Fibroblast of lung (primary cell): ENCODE results near the gene SNIP1. TPM values are rescaled to one million over a fixed set of nuclear protein-coding genes. Genes with fewer than 3 reads are reported as not detected.

Experiments used
- DNase-seq, 2 donors: peaks; one replicate each; pipeline versions ENCODE4 v3.0.0 to v3.0.0-alpha.2; 2010; ENCODE audit warnings: low read depth in 2 of 2
- H2AFZ ChIP-seq: 2 replicates; pipeline ENCODE4 v1.5.1; 2012; ENCODE audit warnings: low read length, control low read depth, inconsistent platforms
- H3K27ac ChIP-seq: 2 replicates; pipeline ENCODE4 v1.5.1; 2011; ENCODE audit warnings: low read length, control low read depth; ENCODE audit not compliant: insufficient read depth
- H3K27me3 ChIP-seq: 2 replicates; pipeline ENCODE4 v1.5.1; 2011; ENCODE audit warnings: mild to moderate bottlenecking, low read length; ENCODE audit not compliant: control insufficient read depth, insufficient read depth
- H3K36me3 ChIP-seq: 2 replicates; pipeline ENCODE4 v1.5.1; 2011; ENCODE audit warnings: low read length; ENCODE audit not compliant: control insufficient read depth, insufficient read depth
- H3K4me1 ChIP-seq: 2 replicates; pipeline ENCODE4 v1.5.1; 2011; ENCODE audit warnings: low read length; ENCODE audit not compliant: control insufficient read depth, insufficient read depth; ENCODE audit errors: extremely low read depth
- H3K4me2 ChIP-seq: 2 replicates; pipeline ENCODE4 v1.5.1; 2011; ENCODE audit warnings: low read length, control low read depth; ENCODE audit not compliant: insufficient read depth; ENCODE audit errors: extremely low read depth
- H3K4me3 ChIP-seq, 4 experiments: fragments of 200-600 bp in 1 of 4; sonication (generic) in 1 of 4; replicated peaks in 1 of 4; 2 replicates each; pipeline ENCODE4 v1.5.1; 2011 to 2016; ENCODE audit warnings: low read length in 4 of 4, low read depth in 3 of 4, mild to moderate bottlenecking in 3 of 4, control low read depth in 2 of 4, inconsistent platforms in 1 of 4, mixed read lengths in 1 of 4; ENCODE audit not compliant: insufficient read depth in 1 of 4; ENCODE audit errors: control extremely low read depth in 1 of 4
- H3K79me2 ChIP-seq: 2 replicates; pipeline ENCODE4 v1.5.1; 2012; ENCODE audit warnings: mild to moderate bottlenecking, low read length, inconsistent platforms; ENCODE audit not compliant: control insufficient read depth, insufficient read depth
- H3K9ac ChIP-seq: 2 replicates; pipeline ENCODE4 v1.5.1; 2011; ENCODE audit warnings: mild to moderate bottlenecking, low read length, control low read depth; ENCODE audit not compliant: insufficient read depth
- H3K9me3 ChIP-seq: 2 replicates; pipeline ENCODE4 v1.5.1; 2012; ENCODE audit warnings: low read depth, low read length; ENCODE audit not compliant: control insufficient read depth, insufficient read depth
- H4K20me1 ChIP-seq: 2 replicates; pipeline ENCODE4 v1.5.1; 2011; ENCODE audit warnings: low read length; ENCODE audit not compliant: control insufficient read depth, insufficient read depth; ENCODE audit errors: extremely low read depth
- CTCF ChIP-seq, 2 donors: IDR thresholded peaks in 1 of 2; conservative IDR thresholded peaks in 1 of 2; 1 replicate in 1 of 2; 2 replicates in 1 of 2; pipeline ENCODE4 v1.5.1; 2011 to 2012; ENCODE audit warnings: low read length in 2 of 2, control low read depth in 1 of 2, inconsistent platforms in 1 of 2, low read depth in 1 of 2, mild to moderate bottlenecking in 1 of 2
- EZH2 ChIP-seq: IDR thresholded peaks from 2 replicates; pipeline ENCODE4 v1.5.1; 2012; ENCODE audit warnings: low read length, control low read depth, mild to moderate bottlenecking; ENCODE audit errors: missing control alignments
- polyA plus RNA-seq, 2 donors: library from polyadenylated mRNA; depleted of rRNA in 1 of 2; stranded (reverse) in 1 of 2; unstranded in 1 of 2; fragments of >200 nt; gene quantifications; 2 replicates each; pipeline ENCODE4 v1.2.1, GENCODE V29; 2011 to 2012; ENCODE audit warnings: missing spikeins in 1 of 2
- total RNA-seq: library from RNA; depleted of rRNA; stranded (reverse); fragments of >200 nt; gene quantifications from 2 replicates; pipeline ENCODE4 v1.2.1, GENCODE V29; 2014

The SNIP1 gene
- total and polyA plus RNA-seq, 2 donors (not counting 1 experiment from before 2014, with no cell fraction given), result 8.2 to 10.9 TPM

- H3K4me2 ChIP-seq, result peak overlapping the region; percentile 99
- H3K27ac ChIP-seq, result peak overlapping the region; percentile 96
- H3K4me1 ChIP-seq, result no peaks in the 10 kb centered on the region
- H4K20me1 ChIP-seq, result no peaks in the 10 kb centered on the region
- no peaks in the 10 kb centered on the region for H3K36me3 ChIP-seq
- H3K27me3 ChIP-seq, result no peaks in the 10 kb centered on the region
- TF ChIP-seq CTCF (conservative IDR thresholded peaks at IDR 0.05 in 1 of 2, IDR thresholded peaks at IDR 0.05 in 1 of 2; ENCODE audit: low read depth in 1 of 2, low read length in 2 of 2), result no peak
- H3K4me3 ChIP-seq, result peak overlapping the region; percentile 73 to 90 (median 82)
- H3K9me3 ChIP-seq, result no peaks in the 10 kb centered on the region
- DNase-seq, result no peak
- peaks cover 15% of the 10 kb centered on the region for H3K79me2 ChIP-seq
- peak overlapping the region; percentile 84 for H3K9ac ChIP-seq
- peak overlapping the region; percentile 92 for H2AFZ ChIP-seq
These were observed 38.7 kb downstream of the SNIP1 start for GRCh38 chr1:37515185-37516034.

GRCh38 chr1:37514350-37515184, 39.5 kb downstream of the SNIP1 start, which contains the start of gene MEAF6:
Gene MEAF6, minus strand, starts transcription at chr1:37514766. Its CDS starts 20 bp downstream, at chr1:37514746.
- H3K27me3 ChIP-seq, result no peaks in the 10 kb centered on the region
- no peaks in the 10 kb centered on the region for H3K9me3 ChIP-seq
- H3K4me1 ChIP-seq, result no peaks in the 10 kb centered on the region
- H3K27ac ChIP-seq, result peak within 1 kb of the TSS; percentile 96
- H4K20me1 ChIP-seq, result no peaks in the 10 kb centered on the region
- H3K79me2 ChIP-seq, result peaks cover 15% of the 10 kb centered on the region
- TF ChIP-seq CTCF (conservative IDR thresholded peaks at IDR 0.05 in 1 of 2, IDR thresholded peaks at IDR 0.05 in 1 of 2; ENCODE audit: low read depth in 1 of 2, low read length in 2 of 2) (peak in 1 of 2 donors; percentile 15), EZH2 (no peak)
- no peaks in the 10 kb centered on the region for H3K36me3 ChIP-seq
- peak within 1 kb of the TSS; percentile 92 for H2AFZ ChIP-seq
- DNase-seq, result peak; percentile 72 to 80
- peak within 1 kb of the TSS; percentile 83 to 90 (median 85) for H3K4me3 ChIP-seq
- peak within 1 kb of the TSS; percentile 99 for H3K4me2 ChIP-seq
- H3K9ac ChIP-seq, result peak within 1 kb of the TSS; percentile 84

- Histone ChIP-seq H4K20me1 (no peaks in the 10 kb centered on the region), H3K27ac (peak overlapping the region; percentile 72), H3K4me1 (no peaks in the 10 kb centered on the region), H3K9me3 (no peaks in the 10 kb centered on the region), H3K36me3 (no peaks in the 10 kb centered on the region), H3K79me2 (peaks cover 15% of the 10 kb centered on the region), H2AFZ (peak overlapping the region; percentile 41), H3K4me2 (peak overlapping the region; percentile 94), H3K4me3 (peak overlapping the region; percentile 83 to 90 (median 85)), H3K9ac (peak overlapping the region; percentile 58), H3K27me3 (no peaks in the 10 kb centered on the region)
- TF ChIP-seq EZH2 (no peak), CTCF (conservative IDR thresholded peaks at IDR 0.05 in 1 of 2, IDR thresholded peaks at IDR 0.05 in 1 of 2; ENCODE audit: low read depth in 1 of 2, low read length in 2 of 2) (no peak)
- peak in 1 of 2 donors; percentile 12 for DNase-seq
These were observed 40.2 kb downstream of the SNIP1 start for GRCh38 chr1:37513795-37514349.
